ENCODE results near the gene GMPPA. TPM values are rescaled to one million over a fixed set of nuclear protein-coding genes. Genes with fewer than 3 reads are reported as not detected.

GMPPA gene
- total and polyA plus RNA-seq, 9 of the 15 experiments (the other 6 are each of a cell fraction or from before 2014, with no cell fraction given): 7.0 to 101 (median 66.7) TPM

DNA sequence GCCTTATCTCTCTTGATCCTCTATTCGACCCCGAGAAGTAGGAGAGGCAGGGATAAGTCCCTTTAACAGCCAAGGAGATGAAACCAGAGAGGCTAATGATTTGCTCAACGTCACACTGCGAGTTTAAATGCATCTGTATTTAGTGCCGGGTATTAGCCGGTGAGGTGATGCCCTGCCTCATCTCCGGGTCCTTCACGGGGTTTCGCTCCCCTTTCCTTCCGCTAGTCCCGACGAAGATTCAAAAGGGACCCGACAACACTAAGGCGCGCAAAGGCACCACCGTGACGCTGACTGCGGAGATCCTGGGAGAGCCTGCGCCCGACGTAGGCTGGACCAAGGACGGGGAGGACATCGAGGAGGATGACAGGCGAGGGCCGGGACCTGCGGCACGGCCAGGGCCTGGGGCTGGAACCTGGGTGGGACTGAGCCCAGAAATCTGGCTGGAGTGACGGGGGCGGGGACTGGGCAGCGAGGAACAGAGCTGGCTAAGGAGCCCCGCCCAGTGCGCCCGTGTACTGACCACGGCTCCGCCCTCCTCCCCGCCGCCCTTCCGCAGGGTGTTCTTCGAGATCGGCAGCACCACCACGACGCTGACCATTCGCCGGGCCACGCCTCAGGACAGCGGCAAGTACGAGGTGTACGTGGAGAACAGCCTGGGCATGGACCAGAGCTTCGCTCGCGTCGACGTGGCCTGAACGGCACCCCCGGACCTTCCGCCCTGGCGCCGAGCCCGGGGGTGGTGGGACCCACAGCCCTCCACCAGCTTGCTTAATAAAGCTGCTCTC lies 1.0 kb upstream of the GMPPA start (continued):
- no peak for TF ChIP-seq ZNF444 (CRISPR knock-in tag; IDR thresholded peaks at IDR 0.05)
- TF ChIP-seq, protein P1, sequence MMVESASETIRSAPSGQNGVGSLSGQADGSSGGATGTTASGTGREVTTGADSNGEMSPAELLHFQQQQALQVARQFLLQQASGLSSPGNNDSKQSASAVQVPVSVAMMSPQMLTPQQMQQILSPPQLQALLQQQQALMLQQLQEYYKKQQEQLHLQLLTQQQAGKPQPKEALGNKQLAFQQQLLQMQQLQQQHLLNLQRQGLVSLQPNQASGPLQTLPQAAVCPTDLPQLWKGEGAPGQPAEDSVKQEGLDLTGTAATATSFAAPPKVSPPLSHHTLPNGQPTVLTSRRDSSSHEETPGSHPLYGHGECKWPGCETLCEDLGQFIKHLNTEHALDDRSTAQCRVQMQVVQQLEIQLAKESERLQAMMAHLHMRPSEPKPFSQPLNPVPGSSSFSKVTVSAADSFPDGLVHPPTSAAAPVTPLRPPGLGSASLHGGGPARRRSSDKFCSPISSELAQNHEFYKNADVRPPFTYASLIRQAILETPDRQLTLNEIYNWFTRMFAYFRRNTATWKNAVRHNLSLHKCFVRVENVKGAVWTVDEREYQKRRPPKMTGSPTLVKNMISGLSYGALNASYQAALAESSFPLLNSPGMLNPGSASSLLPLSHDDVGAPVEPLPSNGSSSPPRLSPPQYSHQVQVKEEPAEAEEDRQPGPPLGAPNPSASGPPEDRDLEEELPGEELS (CRISPR knock-in tag; IDR thresholded peaks at IDR 0.05; ENCODE audit: borderline replicate concordance): no peak
- TF ChIP-seq, protein P2, sequence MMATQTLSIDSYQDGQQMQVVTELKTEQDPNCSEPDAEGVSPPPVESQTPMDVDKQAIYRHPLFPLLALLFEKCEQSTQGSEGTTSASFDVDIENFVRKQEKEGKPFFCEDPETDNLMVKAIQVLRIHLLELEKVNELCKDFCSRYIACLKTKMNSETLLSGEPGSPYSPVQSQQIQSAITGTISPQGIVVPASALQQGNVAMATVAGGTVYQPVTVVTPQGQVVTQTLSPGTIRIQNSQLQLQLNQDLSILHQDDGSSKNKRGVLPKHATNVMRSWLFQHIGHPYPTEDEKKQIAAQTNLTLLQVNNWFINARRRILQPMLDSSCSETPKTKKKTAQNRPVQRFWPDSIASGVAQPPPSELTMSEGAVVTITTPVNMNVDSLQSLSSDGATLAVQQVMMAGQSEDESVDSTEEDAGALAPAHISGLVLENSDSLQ (IDR thresholded peaks at IDR 0.05): peak; percentile 64; the same call in 1 of the 2 replicates
- no peak for TF ChIP-seq ZNF239 (CRISPR knock-in tag; IDR thresholded peaks at IDR 0.05)
- TF ChIP-seq, protein P3, sequence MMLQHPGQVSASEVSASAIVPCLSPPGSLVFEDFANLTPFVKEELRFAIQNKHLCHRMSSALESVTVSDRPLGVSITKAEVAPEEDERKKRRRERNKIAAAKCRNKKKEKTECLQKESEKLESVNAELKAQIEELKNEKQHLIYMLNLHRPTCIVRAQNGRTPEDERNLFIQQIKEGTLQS (IDR thresholded peaks at IDR 0.05): no peak
- TF ChIP-seq, protein P3 (CRISPR knock-in tag; conservative IDR thresholded peaks at IDR 0.05): no peak
- TF ChIP-seq ZNF3 (CRISPR knock-in tag; IDR thresholded peaks at IDR 0.05): no peak
- no peak for TF ChIP-seq NFXL1 (CRISPR knock-in tag; IDR thresholded peaks at IDR 0.05)
- TF ChIP-seq TOE1 (IDR thresholded peaks at IDR 0.05; ENCODE audit: borderline replicate concordance): no peak
- no peak for TF ChIP-seq TOE1 (CRISPR knock-in tag; IDR thresholded peaks at IDR 0.05; ENCODE audit: borderline replicate concordance, low read depth)
- TF ChIP-seq, protein P4, sequence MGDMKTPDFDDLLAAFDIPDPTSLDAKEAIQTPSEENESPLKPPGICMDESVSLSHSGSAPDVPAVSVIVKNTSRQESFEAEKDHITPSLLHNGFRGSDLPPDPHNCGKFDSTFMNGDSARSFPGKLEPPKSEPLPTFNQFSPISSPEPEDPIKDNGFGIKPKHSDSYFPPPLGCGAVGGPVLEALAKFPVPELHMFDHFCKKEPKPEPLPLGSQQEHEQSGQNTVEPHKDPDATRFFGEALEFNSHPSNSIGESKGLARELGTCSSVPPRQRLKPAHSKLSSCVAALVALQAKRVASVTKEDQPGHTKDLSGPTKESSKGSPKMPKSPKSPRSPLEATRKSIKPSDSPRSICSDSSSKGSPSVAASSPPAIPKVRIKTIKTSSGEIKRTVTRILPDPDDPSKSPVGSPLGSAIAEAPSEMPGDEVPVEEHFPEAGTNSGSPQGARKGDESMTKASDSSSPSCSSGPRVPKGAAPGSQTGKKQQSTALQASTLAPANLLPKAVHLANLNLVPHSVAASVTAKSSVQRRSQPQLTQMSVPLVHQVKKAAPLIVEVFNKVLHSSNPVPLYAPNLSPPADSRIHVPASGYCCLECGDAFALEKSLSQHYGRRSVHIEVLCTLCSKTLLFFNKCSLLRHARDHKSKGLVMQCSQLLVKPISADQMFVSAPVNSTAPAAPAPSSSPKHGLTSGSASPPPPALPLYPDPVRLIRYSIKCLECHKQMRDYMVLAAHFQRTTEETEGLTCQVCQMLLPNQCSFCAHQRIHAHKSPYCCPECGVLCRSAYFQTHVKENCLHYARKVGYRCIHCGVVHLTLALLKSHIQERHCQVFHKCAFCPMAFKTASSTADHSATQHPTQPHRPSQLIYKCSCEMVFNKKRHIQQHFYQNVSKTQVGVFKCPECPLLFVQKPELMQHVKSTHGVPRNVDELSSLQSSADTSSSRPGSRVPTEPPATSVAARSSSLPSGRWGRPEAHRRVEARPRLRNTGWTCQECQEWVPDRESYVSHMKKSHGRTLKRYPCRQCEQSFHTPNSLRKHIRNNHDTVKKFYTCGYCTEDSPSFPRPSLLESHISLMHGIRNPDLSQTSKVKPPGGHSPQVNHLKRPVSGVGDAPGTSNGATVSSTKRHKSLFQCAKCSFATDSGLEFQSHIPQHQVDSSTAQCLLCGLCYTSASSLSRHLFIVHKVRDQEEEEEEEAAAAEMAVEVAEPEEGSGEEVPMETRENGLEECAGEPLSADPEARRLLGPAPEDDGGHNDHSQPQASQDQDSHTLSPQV (IDR thresholded peaks at IDR 0.05): 0 out of 2 replicates have a peak, but pooled peaks have one; percentile 67
- no peak for TF ChIP-seq POLR3G (IDR thresholded peaks at IDR 0.05; ENCODE audit: extremely low read depth, insufficient read length, insufficient replicate concordance)
- no peak for TF ChIP-seq HMG20B (CRISPR knock-in tag; IDR thresholded peaks at IDR 0.05)
- TF ChIP-seq CCAR2 (IDR thresholded peaks at IDR 0.05; ENCODE audit: low read depth, low read length): no peak
- no peak for TF ChIP-seq ZNF717 (CRISPR knock-in tag; IDR thresholded peaks at IDR 0.05)
- TF ChIP-seq, protein P5, sequence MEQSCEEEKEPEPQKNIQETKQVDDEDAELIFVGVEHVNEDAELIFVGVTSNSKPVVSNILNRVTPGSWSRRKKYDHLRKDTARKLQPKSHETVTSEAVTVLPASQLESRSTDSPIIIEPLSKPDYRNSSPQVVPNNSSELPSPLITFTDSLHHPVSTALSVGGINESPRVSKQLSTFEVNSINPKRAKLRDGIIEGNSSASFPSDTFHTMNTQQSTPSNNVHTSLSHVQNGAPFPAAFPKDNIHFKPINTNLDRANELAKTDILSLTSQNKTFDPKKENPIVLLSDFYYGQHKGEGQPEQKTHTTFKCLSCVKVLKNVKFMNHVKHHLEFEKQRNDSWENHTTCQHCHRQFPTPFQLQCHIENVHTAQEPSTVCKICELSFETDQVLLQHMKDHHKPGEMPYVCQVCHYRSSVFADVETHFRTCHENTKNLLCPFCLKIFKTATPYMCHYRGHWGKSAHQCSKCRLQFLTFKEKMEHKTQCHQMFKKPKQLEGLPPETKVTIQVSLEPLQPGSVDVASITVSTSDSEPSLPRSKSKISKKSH (CRISPR knock-in tag; IDR thresholded peaks at IDR 0.05): no peak

Measured in K562 (cell line).